Measurements from ENCODE around the gene POU6F1.

Gene POU6F1

DNA sequence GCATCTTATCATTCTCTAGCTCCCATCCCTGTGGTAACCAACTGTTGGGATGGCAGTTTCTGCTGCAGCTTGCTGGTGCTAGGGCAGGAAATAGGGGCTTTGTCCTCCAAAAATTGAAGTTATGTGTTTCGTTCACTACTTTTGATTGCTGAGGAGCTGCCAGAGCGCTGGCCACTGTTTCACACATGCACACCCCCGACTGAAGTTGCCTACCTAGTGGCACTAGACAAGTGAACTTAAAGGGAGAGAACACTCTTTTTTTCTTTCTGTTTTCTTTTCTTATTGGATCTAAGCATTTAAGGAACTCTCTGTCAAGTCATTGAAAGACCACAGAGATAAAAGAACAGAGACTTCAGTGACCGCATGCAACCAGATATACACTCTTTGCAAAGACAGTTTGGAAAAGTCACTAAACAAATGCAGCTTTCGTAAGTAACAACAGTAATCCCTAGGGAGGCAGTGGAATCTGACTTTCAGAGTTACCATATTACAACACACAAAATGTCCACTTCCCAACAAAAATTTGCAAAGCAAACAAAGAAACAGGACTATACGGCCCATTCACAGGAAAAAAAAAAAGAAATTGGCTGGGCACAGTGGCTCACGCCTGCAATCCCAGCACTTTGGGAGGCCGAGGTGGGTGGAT lies 56.9 kb downstream of the POU6F1 start:
- no peak for DNase-seq

DNA sequence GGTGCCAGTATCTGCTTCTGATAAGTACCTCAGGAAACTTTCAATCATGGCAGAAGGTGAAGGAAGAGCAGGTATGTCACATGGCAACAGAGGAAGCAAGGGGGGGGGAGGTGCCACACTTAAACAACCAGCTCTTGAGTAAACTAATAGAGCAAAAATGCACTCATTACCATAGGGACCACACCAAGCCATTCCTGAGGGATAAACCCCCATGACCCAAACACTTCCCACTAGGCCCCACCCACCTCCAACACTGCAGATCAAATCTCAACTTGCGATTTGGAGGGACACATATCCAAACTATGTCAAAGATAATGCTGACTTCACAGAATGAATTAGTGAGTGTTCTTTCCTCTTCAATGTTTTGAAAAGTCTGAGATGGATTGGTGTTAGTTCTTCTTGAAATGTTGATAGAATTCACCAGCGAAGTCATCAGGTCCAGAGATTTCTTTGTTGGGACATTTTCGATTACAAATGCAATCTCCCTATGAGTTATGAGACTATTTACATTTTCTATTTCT lies 61.6 kb downstream of the POU6F1 start:
- DNase-seq, result no peak

DNA sequence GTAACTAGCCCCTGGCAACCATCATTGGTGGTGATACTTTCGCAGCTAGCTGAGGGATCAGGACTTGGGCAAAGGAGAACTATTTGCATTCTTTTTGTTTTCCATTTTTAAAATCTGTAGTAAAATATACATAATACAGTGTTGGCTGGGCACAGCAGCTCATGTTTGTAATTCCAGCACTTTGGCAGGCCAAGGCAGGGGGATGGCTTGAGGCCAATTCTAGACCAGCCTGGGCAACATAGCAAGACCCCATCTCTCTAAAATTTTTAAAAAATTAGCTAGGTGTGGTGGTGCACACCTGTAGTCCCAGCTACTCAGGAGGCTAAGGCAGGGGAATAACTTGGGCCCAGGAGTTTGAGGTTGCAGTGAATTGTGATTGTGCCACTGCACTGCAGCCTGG lies 64.9 kb downstream of the POU6F1 start:
- no peak for DNase-seq

DNA sequence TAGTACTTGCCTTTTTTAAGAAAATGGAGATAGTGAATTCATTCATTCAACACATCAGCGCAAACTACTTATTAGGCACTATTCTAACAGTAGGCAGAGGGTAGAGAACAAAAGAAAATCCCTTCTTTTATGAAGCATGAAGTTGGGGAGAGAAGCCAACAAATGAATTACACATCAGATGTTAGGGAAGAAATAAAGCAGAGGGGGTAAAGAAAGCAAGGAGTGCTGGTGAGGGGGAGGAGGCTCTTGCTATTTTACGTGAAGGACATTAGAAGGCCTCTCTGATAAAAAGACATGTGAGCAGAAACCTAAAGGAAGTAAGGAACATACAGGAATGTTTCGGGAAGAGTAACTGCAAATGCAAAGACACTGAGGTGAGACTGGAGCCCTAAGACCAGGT lies 67.1 kb downstream of the POU6F1 start:
- DNase-seq, result no peak

DNA sequence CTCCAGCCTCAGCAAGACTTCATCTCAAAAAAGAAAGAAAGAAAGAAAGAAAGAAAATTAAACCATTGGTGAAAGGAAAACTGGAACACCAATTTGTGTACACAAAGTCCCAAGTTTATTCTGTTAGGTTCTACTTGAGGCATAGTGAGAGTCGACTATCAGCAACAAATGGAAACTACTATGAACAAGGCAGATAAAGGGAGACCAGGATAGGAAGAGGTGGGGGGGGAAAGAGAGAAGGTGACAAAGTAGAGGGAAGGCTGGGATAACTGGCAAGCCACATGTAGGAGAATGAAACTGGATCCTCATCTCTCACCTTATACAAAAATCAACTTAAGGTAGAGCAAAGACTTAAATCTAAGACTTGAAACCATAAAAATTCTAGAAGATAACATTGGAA lies 70.6 kb downstream of the POU6F1 start:
- DNase-seq, result no peak

DNA sequence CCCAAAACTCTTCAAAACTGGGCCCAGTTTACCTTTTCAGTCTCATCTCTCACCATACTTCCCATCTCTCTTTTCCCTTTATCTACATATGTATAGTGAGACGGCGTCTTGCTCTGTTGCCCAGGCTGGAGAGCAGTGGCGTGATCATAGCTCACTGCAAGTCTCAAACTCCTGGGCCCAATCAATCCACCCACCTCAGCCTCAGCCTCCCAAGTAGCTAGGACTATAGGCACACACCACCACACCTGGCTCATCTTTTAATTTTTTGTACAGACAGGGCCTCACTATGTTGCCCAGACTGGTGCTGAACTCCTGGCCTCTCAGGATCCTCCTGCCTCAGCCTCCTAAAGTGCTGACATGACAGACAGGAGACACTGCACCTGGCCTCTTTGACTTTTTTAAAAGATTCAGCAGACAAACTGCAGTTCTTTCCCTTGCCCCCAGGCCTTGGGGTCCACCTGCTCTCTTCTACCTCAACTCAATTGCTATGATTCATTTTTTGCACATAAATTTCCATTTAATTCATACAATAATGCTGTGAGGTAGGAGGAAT lies 78.5 kb downstream of the POU6F1 start:
- no peak for DNase-seq
